NT2/D1 (cell line): ENCODE results near the gene KATNB1.

Experiments
- DNase-seq: peaks from one replicate; pipeline ENCODE4 v3.0.0-alpha.2; 2011; ENCODE audit warnings: low read depth, low spot score
- H3K27me3 ChIP-seq: 2 replicates; pipeline ENCODE4 v1.6.0; 2011; ENCODE audit warnings: mild to moderate bottlenecking; ENCODE audit not compliant: insufficient read length, insufficient read depth
- H3K36me3 ChIP-seq: 2 replicates; pipeline ENCODE4 v1.6.1; 2011; ENCODE audit warnings: mild to moderate bottlenecking, low read length, mixed read lengths; ENCODE audit not compliant: insufficient read depth, insufficient read length
- H3K4me1 ChIP-seq: 2 replicates; pipeline ENCODE4 v1.5.1; 2011; ENCODE audit not compliant: insufficient read depth, insufficient read length
- H3K4me3 ChIP-seq: 2 replicates; pipeline ENCODE4 v1.5.1; 2011; ENCODE audit warnings: low read depth; ENCODE audit not compliant: insufficient read length
- H3K9ac ChIP-seq: 2 replicates; pipeline ENCODE4 v1.6.0; 2011; ENCODE audit warnings: low read depth; ENCODE audit not compliant: insufficient read length
- H3K9me3 ChIP-seq: 2 replicates; pipeline ENCODE4 v1.5.1; 2011; ENCODE audit warnings: mild to moderate bottlenecking, low read length; ENCODE audit not compliant: insufficient read depth
- SUZ12 ChIP-seq: IDR thresholded peaks from 2 replicates; pipeline ENCODE4 v1.6.1; 2011; ENCODE audit not compliant: insufficient read length, insufficient read depth; ENCODE audit errors: extremely low read depth
- YY1 ChIP-seq: IDR thresholded peaks from 2 replicates; pipeline ENCODE4 v1.6.1; 2011; ENCODE audit not compliant: insufficient read length, insufficient read depth
- ZNF274 ChIP-seq: IDR thresholded peaks from 2 replicates; pipeline ENCODE4 v1.6.1; 2011; ENCODE audit warnings: mild to moderate bottlenecking, low read depth, low read length

KATNB1 gene

GRCh38 chr16:57690782-57691471 lies 44.6 kb upstream of the KATNB1 start:
- DNase-seq, result no peak
- H3K36me3 ChIP-seq, result no peaks in the 10 kb centered on the region
- peaks cover 15% of the 10 kb centered on the region for H3K4me1 ChIP-seq
- no peaks in the 10 kb centered on the region for H3K9me3 ChIP-seq
- no peak overlapping the region for H3K4me3 ChIP-seq
- H3K9ac ChIP-seq, result no peak overlapping the region
- no peaks in the 10 kb centered on the region for H3K27me3 ChIP-seq
- TF ChIP-seq ZNF274 (no peak), YY1 (no peak), SUZ12 (no peak)

- DNase-seq, result no peak
- Histone ChIP-seq H3K4me3 (no peak overlapping the region), H3K4me1 (peaks cover 15% of the 10 kb centered on the region), H3K27me3 (no peaks in the 10 kb centered on the region), H3K36me3 (no peaks in the 10 kb centered on the region), H3K9ac (no peak overlapping the region), H3K9me3 (no peaks in the 10 kb centered on the region; the same call in 1 of the 2 replicates)
- TF ChIP-seq YY1 (no peak), SUZ12 (no peak), ZNF274 (no peak)
Observed at GRCh38 chr16:57692636-57693035, 42.9 kb upstream of the KATNB1 start.

GRCh38 chr16:57693550-57693949 lies 42.0 kb upstream of the KATNB1 start:
- no peaks in the 10 kb centered on the region for H3K27me3 ChIP-seq
- no peak for TF ChIP-seq ZNF274
- no peak for TF ChIP-seq YY1
- no peak for TF ChIP-seq SUZ12
- DNase-seq, result no peak
- no peak overlapping the region for H3K9ac ChIP-seq
- peaks cover 13% of the 10 kb centered on the region for H3K4me1 ChIP-seq
- H3K36me3 ChIP-seq, result no peaks in the 10 kb centered on the region
- H3K4me3 ChIP-seq, result no peak overlapping the region
- H3K9me3 ChIP-seq, result no peaks in the 10 kb centered on the region; the same call in 1 of the 2 replicates

GRCh38 chr16:57694231-57694724 lies 41.3 kb upstream of the KATNB1 start:
- Histone ChIP-seq H3K9me3 (no peaks in the 10 kb centered on the region; the same call in 1 of the 2 replicates), H3K9ac (no peak overlapping the region), H3K36me3 (no peaks in the 10 kb centered on the region), H3K4me3 (no peak overlapping the region), H3K27me3 (no peaks in the 10 kb centered on the region), H3K4me1 (peaks cover 9% of the 10 kb centered on the region)
- TF ChIP-seq YY1 (no peak), ZNF274 (no peak), SUZ12 (no peak)
- DNase-seq, result no peak

- no peak within 1 kb of the TSS for H3K9ac ChIP-seq
- no peaks in the 10 kb centered on the region for H3K36me3 ChIP-seq
- TF ChIP-seq ZNF274 (no peak), SUZ12 (no peak), YY1 (no peak)
- peak; percentile 64 for DNase-seq
- H3K9me3 ChIP-seq, result no peaks in the 10 kb centered on the region; the same call in 1 of the 2 replicates
- H3K4me3 ChIP-seq, result no peak within 1 kb of the TSS
- peaks cover 3% of the 10 kb centered on the region for H3K4me1 ChIP-seq
- H3K27me3 ChIP-seq, result no peaks in the 10 kb centered on the region
Observed at GRCh38 chr16:57694725-57695679, 40.6 kb upstream of the KATNB1 start, which contains the start of gene DRC7. TSS of gene DRC7 (plus strand) at chr16:57694806. CDS start at chr16:57697950, 3,144 bp downstream.

GRCh38 chr16:57695680-57696069 lies 39.9 kb upstream of the KATNB1 start:
- peaks cover 3% of the 10 kb centered on the region for H3K4me1 ChIP-seq
- DNase-seq, result no peak
- H3K9me3 ChIP-seq, result no peaks in the 10 kb centered on the region; the same call in 1 of the 2 replicates
- TF ChIP-seq SUZ12, result no peak
- no peak for TF ChIP-seq ZNF274
- no peak for TF ChIP-seq YY1
- H3K27me3 ChIP-seq, result no peaks in the 10 kb centered on the region
- no peak overlapping the region for H3K4me3 ChIP-seq
- no peaks in the 10 kb centered on the region for H3K36me3 ChIP-seq
- H3K9ac ChIP-seq, result no peak overlapping the region

- Histone ChIP-seq H3K4me1 (peaks cover 3% of the 10 kb centered on the region), H3K4me3 (no peak overlapping the region), H3K27me3 (no peaks in the 10 kb centered on the region), H3K9ac (no peak overlapping the region), H3K36me3 (no peaks in the 10 kb centered on the region), H3K9me3 (no peaks in the 10 kb centered on the region; the same call in 1 of the 2 replicates)
- TF ChIP-seq ZNF274, result no peak
- TF ChIP-seq YY1, result no peak
- no peak for TF ChIP-seq SUZ12
- DNase-seq, result no peak
Observed at GRCh38 chr16:57696240-57696639, 39.3 kb upstream of the KATNB1 start.
